Sciatic nerve (tissue), 2 donors: ENCODE data around the gene GATAD2B. TPM values are rescaled to one million over a fixed set of nuclear protein-coding genes. Genes with fewer than 3 reads are reported as not detected.

Source experiments
- ATAC-seq: fragments of 200-7000 bp; cut with Tn5 transposase; one replicate; pipeline ENCODE4 v1.9.1; 2020; ENCODE audit warnings: mild to moderate bottlenecking, moderate library complexity
- DNase-seq: peaks from one replicate; pipeline ENCODE4 v3.0.0-alpha.2; 2020; ENCODE audit warnings: low spot score
- intact Hi-C: fragments of 100-400 bp; cut with DNase I; formaldehyde crosslinking; loops from one replicate; pipeline ENCODE4 v1.14.2; 2022
- total RNA-seq: library from RNA; stranded (reverse); fragmentation: NEBNext Ultra II Directional; extraction: Animal tissue kit (Norgen Biotek cat#: 25700); gene quantifications from one replicate; pipeline ENCODE4 v1.2.1, GENCODE V29; 2021
- donor health status: DM: no; HTN: no; CAD: no.
- donor health status: DM: no; HTN: no; CAD: no.

The GATAD2B gene
- total RNA-seq, 1 donor from 2014 or later, result 59.6 TPM

GRCh38 chr1:153954826-153955225, 32.1 kb upstream of the GATAD2B start:
- ATAC-seq (no peak), DNase-seq (no peak)
- intact Hi-C loops, result no loop called here

DNA sequence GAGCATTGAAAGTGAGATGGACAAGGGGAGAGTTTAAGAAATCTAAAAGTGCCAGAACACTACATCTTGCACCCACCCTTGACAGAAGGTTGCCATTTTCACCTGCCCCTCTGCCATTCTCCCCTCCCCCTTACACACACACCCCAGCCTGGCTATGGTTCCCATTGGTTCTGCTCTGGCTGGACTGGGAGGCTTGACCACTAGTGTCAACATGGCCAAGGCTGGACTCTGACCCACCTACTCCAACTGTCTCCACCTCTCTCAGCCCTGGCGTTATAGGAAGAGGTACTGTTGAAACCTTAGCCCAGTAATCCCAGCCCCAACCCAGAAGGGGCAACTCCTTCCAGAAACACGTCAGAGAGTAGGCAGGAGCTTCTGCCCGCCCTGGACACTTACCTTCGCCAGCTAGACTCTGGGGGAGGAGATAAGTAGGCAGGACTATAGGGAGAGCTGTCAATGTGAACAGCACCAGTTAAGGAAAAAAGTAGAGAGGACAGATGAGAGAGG, 31.1 kb upstream of the GATAD2B start:
- intact Hi-C loops, result no loop called here
- ATAC-seq, result no peak

GRCh38 chr1:153951801-153952200, 29.0 kb upstream of the GATAD2B start:
- DNase-seq (no peak), ATAC-seq (no peak)
- intact Hi-C loops, result no loop called here

More for the DNA sequence above, 31.1 kb upstream of the GATAD2B start:
- no peak for DNase-seq

- no peak for DNase-seq
Measured at GRCh38 chr1:153951183-153951582, 28.4 kb upstream of the GATAD2B start.

GRCh38 chr1:153946622-153947241, 24.0 kb upstream of the GATAD2B start, which contains the start of gene DENND4B:
Gene DENND4B, minus strand, starts transcription at chr1:153946718. Its CDS starts 2,344 bp downstream, at chr1:153944374.
- intact Hi-C loops, result loop anchor here (10.0 kb wide), 1 partner anchor 132 kb away; no protein-coding TSS in a partner anchor
- peak; percentile 89 for DNase-seq
- ATAC-seq, result peak; percentile 84

More at GRCh38 chr1:153951183-153951582, 28.4 kb upstream of the GATAD2B start:
- intact Hi-C loops, result no loop called here
- ATAC-seq, result no peak

- DNase-seq (peak; percentile 93), ATAC-seq (peak; percentile 92)
- intact Hi-C loops, result loop anchor here (10.0 kb wide), 1 partner anchor 131 kb away; no protein-coding TSS in a partner anchor
Measured at GRCh38 chr1:153945795-153946621, 23.2 kb upstream of the GATAD2B start.

GRCh38 chr1:153945131-153945794, 22.5 kb upstream of the GATAD2B start:
- intact Hi-C loops, result loop anchor here (10.0 kb wide), 1 partner anchor 130 kb away; no protein-coding TSS in a partner anchor
- DNase-seq (peak; percentile 70), ATAC-seq (peak; percentile 58)

- intact Hi-C loops, result loop anchor here (10.0 kb wide), 1 partner anchor 130 kb away; no protein-coding TSS in a partner anchor
- DNase-seq (no peak), ATAC-seq (no peak)
Measured at GRCh38 chr1:153944827-153945117, 22.0 kb upstream of the GATAD2B start.

GRCh38 chr1:153944005-153944826, 21.4 kb upstream of the GATAD2B start:
- ATAC-seq, result no peak
- intact Hi-C loops, result loop anchor here (10.0 kb wide), 1 partner anchor 129 kb away; no protein-coding TSS in a partner anchor
- DNase-seq, result no peak

GRCh38 chr1:153942766-153943549, 20.2 kb upstream of the GATAD2B start:
- intact Hi-C loops, result loop anchor here (10.0 kb wide), 1 partner anchor 128 kb away; no protein-coding TSS in a partner anchor
- ATAC-seq, result no peak
- no peak for DNase-seq

DNA sequence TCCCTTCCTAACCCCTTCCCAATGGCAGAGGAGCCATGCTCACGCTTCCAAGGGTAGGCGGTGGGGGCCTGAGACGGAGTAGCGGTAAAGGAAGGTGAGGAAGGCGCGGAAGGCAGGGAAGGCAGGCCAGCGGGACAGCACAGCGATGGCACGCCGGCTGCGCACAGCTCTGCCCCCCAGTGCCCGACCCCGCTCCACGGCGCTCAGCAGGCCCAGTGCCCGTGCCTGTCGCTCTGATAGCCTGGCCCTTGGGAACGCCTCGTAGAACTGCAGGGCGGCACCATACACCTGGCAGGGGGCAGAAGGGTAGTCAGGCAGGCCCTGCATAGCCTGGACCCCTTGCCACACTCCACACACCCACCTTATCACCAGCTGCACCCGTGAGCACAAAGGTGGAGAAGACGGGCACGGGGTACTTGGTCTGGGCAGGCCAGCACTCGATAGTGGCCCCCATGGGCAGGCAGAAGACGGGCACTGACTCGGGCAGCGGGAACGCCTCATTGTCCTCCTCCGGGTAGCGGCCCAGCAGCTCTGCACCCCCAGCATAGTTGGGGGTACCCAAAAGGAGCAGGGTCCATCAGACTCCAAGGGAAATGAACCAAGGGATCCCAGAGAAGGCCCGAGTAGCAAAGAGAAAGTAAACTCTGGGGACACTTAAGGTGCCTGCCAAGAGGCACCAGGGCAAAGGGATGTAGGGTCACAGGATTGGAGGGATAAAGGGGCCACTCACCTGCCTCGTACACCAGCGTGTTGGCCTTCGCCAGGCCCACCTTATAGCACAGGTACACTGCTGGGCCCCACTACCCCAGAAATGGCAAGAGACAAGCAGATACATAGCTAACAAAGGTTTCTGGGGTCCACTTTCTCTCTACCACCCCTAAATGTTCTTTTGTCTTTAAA, 19.3 kb upstream of the GATAD2B start:
- intact Hi-C loops, result loop anchor here (10.0 kb wide), 1 partner anchor 127 kb away; no protein-coding TSS in a partner anchor
- no peak for DNase-seq
- no peak for ATAC-seq

DNA sequence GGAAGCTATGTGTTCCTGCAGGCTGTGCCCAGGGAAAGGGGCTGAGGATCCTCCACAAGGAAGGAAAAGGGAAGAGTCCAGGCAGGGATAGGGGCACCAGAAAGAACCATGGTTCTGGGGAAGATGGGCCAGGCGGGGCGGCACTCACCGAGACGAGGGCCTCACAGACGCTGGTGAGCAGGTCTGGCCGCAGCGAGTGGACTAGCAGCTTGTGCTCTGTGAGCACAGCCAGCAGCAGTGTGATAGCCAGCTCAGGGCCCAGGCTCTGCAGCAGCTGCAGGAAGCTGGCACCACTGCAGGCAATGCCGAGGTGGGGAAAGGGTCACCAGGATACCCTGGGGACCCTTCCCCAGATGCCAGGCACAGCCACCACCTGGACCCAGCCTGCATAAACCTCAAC, 18.0 kb upstream of the GATAD2B start:
- intact Hi-C loops, result loop anchor here (10.0 kb wide), 1 partner anchor 126 kb away; no protein-coding TSS in a partner anchor
- ATAC-seq, result no peak
- DNase-seq, result no peak

- intact Hi-C loops, result no loop called here
- DNase-seq (no peak), ATAC-seq (no peak)
Measured at GRCh38 chr1:153939476-153939875, 16.7 kb upstream of the GATAD2B start.

DNA sequence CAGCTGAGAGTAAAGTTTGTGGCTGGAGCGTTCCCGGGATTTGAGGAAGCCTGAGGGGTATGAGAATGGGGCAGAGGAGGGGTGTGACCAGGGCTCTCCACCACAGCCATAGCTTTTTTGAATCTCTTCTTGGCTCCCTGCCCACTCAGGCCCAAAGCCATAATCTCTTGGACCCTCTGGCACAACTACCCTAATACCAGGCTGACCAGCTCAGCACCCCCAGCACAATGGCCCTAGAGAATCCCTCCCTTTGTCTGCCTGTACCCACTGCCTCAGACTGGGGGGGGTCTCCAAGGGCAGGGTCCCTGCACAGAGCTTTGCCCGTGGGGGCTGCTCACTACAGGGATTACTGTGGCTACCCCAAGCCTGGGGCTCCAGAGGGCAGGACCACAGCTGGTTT, 16.2 kb upstream of the GATAD2B start:
- DNase-seq, result no peak
- ATAC-seq, result no peak
- intact Hi-C loops, result no loop called here

GRCh38 chr1:153937331-153937730, 14.6 kb upstream of the GATAD2B start:
- intact Hi-C loops, result no loop called here
- DNase-seq, result no peak
- ATAC-seq, result no peak

- DNase-seq (no peak), ATAC-seq (no peak)
- intact Hi-C loops, result no loop called here
Measured at GRCh38 chr1:153936011-153936802, 13.4 kb upstream of the GATAD2B start.
